Measurements from ENCODE around the gene CERK.
"Not testable (repeated sequence)": the region's sequence is repeated elsewhere in the genome, so short reads cannot be mapped to it uniquely, and the experiment has no call there.

CERK gene

GRCh38 chr22:46648225-46648820, 89.7 kb downstream of the CERK start:
- not testable (repeated sequence) for DNase-seq (ENCODE audit: low read depth in 2 of 2)

- DNase-seq (ENCODE audit: low read depth in 2 of 2) = no peak
These were observed 91.4 kb downstream of the CERK start for GRCh38 chr22:46646531-46647215.

- not testable (repeated sequence) for DNase-seq (ENCODE audit: low read depth in 2 of 2)
These were observed 95.1 kb downstream of the CERK start for GRCh38 chr22:46642840-46643480.

GRCh38 chr22:46641811-46642266, 96.2 kb downstream of the CERK start:
- DNase-seq (ENCODE audit: low read depth in 2 of 2) = no peak

GRCh38 chr22:46640293-46641055, 97.6 kb downstream of the CERK start:
- no peak for DNase-seq (ENCODE audit: low read depth in 2 of 2)

GRCh38 chr22:46639843-46640242, 98.2 kb downstream of the CERK start:
- no peak for DNase-seq (ENCODE audit: low read depth in 2 of 2)

- DNase-seq (ENCODE audit: low read depth in 2 of 2) = no peak
These were observed 99.2 kb downstream of the CERK start for GRCh38 chr22:46638601-46639431.

- no peak for DNase-seq (ENCODE audit: low read depth in 2 of 2)
These were observed 100.1 kb downstream of the CERK start for GRCh38 chr22:46637711-46638600.

GRCh38 chr22:46636221-46637002, 101.6 kb downstream of the CERK start:
- DNase-seq (ENCODE audit: low read depth in 2 of 2) = no peak

- DNase-seq (ENCODE audit: low read depth in 2 of 2) = no peak
These were observed 102.3 kb downstream of the CERK start for GRCh38 chr22:46635756-46636155.

- not testable (repeated sequence) for DNase-seq (ENCODE audit: low read depth in 2 of 2)
These were observed 102.9 kb downstream of the CERK start for GRCh38 chr22:46634973-46635685.
